ENCODE data around the gene TCFL5.
A peak's percentile ranks its signal among the peaks of the same experiment; 100 is the strongest.

Gene TCFL5

DNA sequence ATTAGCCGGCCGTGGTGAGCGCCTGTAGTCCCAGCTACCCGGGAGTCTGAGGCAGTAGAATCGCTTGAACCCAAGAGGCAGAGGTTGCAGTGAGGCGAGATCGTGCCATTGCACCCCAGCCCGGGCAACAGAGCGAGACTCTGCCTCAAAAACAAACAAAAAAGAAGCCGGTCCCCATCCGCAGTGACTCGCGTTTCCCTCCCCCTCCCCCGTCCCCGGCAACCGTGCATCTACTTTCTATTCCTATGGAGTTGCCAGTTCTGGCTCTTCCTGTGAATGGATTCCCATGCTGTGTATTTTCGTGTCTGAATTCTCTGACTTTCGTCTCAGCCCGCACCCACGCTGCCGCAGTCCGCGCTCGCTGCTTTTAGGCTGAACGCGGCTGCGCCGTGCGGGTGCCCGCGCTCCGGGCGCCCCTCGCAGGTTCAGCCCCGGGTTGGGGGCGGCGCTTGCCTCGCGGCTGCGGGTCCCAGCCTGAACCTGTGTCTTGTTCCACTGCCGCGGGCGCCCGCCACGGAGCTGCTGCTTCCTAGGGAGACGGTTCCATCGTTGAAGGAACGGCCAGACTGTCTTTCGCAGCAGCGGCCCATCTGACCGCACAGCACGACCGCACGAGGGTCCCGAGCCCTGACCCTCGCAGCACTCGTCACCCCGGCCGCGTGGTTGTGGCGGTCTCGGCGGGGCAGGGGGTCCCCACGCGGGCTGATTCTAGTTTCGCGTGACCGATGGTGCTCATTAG, 66.4 kb downstream of the TCFL5 start:
- DNase-seq (ENCODE audit: low read depth), result peak; percentile 70

- DNase-seq (ENCODE audit: low read depth), result peak; percentile 95
Observed at GRCh38 chr20:62794007-62794724, 67.5 kb downstream of the TCFL5 start.

DNA sequence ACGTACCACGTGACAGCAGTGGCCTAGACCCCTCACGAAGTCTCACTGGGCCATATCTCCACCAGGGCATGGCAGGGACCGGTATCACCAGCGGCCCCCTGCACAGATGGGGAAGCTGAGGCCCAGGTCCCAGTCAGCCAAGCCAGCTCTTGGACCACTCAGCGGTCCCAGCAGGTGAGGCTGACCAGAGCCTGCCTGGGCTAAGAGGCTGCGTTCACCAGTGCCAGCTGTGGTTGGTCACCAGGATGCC, 67.9 kb downstream of the TCFL5 start:
- DNase-seq (ENCODE audit: low read depth), result no peak

GRCh38 chr20:62792940-62793756, 68.5 kb downstream of the TCFL5 start:
- DNase-seq (ENCODE audit: low read depth), result no peak

DNA sequence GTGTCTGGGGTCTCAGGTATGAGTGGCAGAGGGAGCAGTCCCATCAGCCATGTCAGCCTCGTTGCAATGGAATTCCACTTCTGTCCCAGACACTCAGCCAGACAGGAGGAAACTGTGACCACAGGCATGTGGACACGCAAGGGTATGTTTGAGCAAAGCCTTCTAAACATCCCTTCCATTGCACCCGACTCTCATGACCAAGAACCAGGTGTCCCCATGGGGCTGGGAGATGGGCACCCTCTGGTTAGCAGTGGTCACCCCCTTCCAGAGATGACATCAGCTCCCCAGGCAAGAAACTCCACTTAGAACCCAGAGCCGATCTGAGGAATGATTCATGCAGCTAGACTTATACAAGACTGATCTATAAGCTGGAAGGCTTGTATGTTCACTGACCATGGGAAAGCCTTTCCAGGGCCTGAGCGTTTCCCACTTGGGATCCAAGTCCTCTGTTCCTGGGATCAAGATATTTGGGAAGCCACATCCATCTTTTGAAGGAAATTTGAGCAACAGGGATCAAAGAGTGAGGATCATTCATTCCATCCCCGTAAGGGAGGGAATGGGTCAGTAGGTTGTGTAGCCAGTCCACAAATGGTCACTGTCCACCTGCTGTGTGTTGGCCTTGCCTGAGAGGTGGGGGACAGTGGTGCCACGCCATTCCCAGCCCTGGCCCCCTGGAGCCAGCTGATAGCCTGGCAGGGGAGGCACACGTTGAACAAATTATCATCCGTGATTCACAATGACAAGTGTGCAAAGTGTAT, 69.3 kb downstream of the TCFL5 start:
- DNase-seq (ENCODE audit: low read depth), result no peak

DNA sequence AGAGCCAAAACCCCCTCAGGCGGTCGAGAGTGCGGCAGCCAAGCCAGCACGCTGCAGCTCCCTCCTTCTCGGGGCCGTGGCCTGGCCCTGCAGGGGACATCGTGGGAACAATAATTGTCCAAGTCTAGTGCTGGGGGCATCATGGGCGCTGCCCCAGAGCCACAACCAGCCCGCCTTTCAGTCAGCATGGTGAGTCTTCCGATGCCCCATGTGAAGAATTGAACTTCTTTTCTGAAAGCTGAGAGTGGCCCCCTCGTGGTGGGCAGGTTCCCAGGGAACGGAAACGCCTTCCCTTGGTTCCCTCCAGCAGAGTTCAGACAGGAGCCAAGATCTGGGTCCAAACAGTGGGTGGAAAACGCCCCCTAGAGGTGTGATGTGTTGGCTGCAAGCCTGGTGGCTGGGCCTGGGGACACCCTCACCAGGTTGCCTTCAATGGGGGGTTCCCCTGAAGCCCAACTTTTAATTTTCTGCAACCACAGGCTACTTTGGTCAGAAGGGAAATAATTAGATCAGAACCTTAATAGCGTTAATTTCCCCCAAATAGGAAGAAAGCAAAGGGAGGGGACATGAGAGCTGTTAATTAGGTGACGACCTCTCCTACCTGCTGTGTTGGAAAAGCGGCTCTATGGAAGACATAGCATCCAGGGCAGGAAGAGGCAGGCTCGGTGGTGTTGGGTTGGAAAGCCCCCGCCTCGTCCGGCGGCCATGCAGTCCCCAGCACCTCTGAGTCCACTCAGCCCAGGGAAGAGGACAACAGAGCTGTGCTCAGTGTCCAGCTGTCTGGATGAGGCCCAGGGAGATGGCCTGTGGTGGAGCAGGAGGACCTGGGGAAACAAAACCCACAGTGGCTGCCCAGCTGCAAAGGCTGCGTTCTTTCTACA, 70.1 kb downstream of the TCFL5 start:
- peak; percentile 83 for DNase-seq (ENCODE audit: low read depth)
